GM18907 (cell line): Measurements from ENCODE around the gene LRFN2.

Experiments
- ATAC-seq: cut with Tn5 transposase; IDR thresholded peaks from one replicate; pipeline ENCODE4 v1.9.1; 2021; ENCODE audit warnings: mild to moderate bottlenecking, moderate library complexity; ENCODE audit not compliant: unreplicated experiment

Gene LRFN2

DNA sequence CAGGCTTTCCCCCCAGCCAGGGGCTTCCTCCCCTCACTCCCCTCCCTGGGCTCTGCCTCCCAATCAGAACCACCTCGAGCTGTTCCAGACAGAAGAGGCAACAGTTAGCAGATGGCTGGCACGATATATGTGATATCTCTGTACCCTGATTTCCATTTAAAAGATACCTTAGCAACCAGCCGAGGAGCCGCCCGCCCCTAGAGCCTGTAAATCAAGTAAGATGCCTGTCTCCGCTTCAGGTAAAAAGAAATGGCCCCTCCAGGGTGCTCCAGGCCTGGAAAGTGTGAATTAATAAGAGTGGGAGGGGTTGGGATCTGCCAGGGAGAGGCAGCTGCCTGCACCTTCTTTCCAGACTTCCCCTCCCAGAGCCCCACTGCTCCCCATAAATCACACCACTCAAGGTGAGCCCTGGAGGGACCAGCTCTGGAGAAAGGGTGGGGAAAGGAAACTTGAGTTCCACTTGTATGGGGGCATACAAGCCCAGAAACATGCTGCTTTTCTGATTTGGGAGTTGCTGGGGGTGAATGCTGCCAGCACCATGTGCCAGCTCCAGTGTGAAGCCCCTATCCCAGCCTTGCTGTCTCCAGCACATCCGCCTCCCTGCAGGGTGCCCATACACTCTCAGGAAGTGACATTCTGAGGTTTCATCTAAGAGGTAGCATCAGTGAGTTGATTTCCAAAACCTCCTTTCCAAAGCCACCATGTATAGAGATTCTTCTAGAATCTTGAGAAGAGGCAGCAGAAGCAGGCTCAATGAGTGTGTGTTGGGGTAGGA lies 148.0 kb downstream of the LRFN2 start:
- ATAC-seq: no peak

DNA sequence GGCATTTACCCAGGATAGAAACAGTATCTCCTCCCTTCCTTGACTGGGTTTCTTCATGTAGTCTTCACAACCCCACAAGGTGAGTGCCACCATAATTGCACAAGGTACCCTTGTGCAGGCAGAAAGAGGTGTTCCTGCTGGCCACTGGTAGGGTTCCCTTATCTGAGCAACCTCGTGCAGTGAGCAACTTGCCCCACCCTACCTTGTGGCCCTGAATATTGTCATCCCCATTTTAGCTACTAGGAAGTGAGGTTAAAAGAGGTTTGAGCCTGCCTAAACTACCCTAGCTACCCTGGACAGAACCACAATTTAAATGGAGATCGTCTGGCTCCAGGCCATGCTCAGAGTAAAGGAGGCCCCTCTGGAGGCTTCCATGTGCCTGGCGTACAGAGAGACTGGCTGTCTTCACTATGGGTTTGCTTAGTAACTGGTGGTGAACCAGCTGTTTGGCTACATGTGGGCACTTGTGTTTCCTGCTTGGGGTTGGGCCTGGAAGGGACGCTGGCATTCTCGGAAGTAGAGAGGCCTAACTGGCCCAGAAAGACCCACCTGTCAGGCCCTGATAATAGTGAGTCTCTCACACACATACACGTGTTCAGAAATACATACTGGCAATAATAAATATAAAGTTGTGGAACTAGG lies 148.8 kb downstream of the LRFN2 start:
- ATAC-seq: no peak

DNA sequence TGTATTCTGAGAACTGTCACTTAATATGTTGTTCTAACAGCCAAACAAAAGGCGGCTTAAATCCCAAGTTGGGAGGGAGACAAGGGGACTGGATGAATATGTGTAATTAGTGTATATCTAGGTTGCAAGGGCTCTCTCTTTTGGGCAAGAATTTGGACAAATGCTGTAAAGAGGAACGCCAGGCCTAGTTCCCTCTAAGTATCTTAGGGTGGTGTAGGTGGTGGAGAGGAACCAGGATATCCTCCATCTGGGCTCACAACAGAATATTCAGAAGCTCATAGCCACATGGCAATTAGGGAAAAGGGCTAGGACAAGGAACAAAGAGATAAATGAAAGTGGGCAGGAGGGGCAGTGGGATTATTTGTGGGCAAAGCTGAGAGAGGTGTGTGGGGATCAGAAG lies 149.5 kb downstream of the LRFN2 start:
- ATAC-seq: no peak

DNA sequence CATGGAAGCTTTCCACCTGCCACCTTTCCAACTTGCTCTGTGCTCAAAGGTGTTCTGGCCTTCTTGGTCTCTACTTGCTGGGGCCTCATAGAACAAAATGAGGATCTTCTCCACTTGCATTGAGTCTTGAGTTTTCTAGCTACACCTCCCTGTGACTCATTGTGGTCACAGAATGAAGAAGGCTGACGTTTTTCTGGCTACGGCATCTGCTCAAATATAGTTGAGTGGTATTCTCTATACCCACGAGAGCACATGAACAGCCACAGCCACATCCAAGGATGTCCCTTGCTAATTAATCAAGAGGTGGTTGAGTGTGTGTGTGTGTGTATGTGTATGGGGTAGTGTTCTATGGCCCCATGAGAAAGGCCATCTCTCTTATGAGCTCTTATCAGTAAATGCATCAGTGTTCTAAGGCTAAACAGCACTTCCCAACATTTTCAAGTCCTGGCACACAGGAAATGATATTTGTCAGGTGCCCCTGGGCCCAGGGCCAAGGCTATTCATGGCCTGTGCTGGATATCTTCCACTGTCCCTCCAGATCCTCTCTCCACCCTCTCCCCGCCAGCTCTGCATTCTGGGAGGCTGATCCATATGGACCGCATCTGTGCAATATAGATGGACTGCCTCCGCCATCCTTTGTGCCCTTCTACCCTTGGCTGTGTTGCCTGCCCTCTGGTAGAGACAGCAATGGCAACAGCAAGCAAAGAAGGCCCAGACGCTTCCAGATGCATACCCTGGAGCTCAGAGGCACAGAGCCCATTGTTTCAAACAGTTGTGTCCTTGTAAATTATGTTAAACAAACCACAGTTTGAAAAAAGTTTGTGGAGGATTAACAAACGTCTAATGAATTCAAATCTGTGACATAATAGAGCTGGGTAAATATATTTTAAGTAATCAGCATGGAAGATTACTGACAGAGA lies 150.2 kb downstream of the LRFN2 start:
- ATAC-seq: no peak

DNA sequence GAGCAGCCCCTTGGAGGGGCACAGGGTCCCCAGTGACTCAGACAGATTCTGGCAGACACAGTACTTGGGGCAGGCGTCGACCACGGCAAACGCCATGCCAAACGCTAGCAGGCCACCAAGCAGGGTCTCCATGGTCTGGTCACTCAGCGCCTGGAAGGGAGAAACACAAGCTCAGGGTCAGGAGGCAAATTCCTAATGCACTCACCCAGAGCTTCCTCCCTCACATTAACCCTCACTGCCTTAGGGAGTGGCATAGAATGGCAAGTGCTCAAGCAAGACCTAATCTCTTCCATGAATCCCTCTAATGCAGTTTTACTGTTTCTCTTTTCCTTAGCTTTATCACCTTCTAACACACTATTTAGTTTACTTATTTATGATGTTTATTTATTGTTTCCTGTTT lies 154.2 kb downstream of the LRFN2 start:
- ATAC-seq: no peak

DNA sequence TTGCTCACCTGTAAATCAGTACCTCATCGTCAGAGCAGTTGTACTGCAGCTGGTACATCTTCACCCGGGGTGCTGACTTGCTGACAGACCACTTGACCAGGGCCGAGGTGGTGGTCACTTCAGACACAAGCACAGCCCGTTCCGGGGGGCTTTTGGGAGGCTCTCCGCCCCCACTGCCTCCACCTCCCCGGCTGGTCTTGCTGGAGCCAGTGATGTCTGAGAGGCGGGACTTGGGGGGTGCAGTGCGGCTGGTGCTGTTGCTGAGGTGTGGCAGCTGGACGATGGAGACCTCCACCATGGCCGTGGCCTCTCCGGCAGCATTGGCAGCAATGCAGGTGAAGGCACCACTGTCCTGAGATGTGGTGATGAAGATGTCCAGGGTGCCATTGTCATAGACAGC lies 155.5 kb downstream of the LRFN2 start:
- ATAC-seq: no peak

DNA sequence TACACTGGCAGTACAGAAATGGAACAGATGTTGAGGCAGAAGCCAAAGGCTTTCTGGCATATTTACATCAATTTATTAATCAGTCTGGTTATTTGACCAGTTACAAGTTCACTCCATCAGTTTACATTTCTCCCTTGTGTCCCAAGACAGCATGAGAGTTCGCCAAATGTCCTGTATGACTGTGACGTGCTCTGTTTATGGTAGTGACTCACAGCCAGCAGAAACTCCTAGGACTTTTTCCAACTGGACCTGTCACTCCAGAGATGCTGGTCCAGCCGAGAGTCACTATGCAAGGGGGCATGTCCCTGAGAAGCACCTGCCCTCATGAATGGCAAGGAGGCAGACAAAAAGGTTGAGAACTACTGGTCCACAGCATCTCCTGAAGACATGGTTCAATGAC lies 160.0 kb downstream of the LRFN2 start:
- no peak for ATAC-seq

DNA sequence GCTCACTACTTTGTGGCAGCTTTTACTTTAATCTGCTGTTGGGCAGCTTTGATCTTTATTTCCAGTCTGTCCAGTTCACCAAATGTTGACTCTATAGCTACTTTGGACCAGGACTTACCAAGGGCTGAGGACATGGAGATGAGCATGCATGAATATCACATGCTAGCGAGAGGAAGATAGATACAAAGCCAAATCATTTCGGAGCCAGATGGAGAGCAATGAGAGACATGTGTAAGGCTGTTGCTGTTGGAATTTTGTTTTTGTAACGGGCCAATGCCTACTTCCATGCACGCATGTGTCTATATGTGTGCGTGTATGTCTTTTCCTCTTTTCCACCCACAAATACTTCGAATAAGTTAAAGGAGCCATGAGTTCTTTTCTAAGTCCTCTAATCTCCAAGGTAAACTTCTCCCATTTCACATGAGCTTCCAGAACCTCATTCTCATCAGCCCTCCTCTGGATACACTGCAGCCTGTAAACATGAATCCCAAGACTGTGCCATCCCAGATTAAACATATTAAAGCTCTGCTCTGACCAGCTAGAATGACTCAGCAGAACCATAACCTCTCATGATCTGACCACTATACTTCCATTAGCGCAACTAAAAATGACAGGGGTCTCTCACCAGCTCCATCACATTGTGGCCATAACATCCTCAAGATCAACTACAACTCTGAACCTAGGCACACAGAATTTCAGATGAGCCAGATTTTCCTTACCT lies 160.7 kb downstream of the LRFN2 start:
- no peak for ATAC-seq

DNA sequence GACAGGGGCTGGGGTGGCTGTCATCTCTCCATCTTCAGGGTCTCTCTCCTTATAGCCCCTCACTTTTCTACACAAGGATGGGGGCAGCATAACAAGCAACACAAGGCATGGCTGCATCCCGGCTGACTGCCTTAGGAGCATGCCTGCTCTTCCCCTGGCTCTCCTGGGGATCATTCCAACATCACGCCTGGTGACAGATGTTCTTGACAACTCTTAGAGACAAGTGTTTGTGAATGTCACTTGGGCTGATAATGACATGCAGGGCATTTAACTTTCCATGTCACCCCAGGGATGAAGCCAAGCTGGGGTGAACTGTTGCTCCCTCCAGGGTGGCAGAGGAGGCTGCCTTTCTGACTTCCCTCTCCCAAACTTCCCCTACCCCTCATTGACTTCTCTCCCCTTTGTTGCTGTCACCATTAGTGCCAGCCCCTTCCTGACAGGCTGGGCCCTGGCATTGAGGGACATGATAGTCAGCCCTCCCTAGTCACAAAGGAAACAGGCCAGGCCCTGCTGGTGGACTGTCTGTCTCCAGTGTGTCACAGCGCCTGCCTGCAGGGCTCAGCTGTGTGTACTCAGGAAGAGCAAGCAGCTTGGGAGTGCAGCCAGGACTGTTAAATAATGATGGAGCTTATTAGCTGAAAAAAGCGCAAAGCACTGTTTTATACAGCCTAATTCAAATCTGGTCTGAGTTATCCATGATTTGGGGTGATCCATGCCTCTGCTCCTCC lies 161.8 kb downstream of the LRFN2 start:
- no peak for ATAC-seq

DNA sequence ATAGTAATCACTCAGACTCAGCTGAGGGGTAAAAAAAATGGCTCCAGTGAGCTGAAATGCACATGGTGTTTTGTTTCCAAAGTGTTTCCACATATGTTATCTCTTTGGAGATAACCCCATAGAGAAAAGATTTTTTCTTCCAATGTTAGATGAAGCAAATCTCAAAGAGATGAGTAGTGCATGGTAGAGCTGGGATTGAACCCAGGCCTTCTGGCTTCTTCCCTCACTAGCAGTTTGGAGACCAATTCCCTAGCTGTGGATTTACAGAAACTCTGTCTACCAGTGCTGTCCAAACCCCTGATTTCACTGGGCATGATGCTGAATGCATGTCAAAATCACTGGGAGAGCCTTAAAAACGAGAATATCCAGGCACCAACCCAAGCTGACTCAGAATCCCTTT lies 165.1 kb downstream of the LRFN2 start:
- ATAC-seq: no peak

DNA sequence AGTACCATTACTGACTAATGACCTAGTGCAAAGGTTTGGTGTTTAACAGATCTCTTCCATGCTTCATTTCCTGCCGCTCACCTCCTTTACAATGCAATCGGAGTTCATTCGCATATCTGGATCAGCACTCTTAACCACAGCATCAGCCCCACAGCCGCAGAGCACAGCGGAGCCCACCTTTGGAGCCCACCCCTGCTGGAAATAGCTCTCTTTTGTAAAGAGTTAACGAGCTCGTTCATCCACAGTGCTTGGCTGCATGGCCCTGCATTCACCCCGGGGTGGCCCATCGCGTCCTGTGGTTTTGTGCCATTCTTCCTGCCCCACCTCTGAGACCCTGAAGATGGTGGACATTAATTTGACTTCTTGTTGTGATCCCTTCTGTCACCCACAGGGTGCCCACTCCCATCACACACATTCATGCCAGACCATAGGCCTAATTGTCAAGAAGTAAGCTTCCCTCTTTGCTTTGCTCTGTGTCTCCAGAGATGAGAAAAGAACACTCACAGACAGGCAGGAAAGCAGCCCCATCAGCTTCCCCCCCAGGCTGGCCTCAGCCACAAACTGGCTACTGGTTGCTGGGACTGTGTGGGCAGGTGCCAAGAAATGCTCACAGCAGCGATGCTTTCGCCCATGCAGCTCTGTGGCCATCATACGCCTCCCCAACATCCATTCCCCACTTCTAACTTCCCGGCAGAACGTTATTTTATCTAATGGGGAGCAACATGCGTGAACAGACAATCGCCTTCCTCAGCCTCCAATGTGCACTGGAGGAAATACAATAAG lies 167.0 kb downstream of the LRFN2 start:
- ATAC-seq: no peak

DNA sequence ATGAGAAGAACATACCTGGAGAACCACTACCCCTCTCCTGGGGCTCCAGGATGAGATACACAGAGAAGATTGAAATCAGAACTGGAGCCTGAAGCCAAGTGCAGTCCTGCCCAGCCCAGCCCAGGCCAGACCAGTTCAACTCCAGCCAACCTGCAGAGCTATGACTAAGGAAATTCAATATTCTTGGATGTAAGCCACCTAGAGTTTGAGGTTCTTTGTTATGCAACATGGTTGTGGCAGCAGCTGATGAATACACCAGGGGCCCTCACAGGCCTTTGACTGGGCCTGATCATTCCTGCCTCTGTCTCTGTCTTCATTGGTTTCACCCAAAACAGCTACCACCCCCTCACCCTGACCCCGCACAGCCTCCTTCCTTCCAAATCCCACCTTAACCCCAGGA lies 167.8 kb downstream of the LRFN2 start:
- no peak for ATAC-seq

DNA sequence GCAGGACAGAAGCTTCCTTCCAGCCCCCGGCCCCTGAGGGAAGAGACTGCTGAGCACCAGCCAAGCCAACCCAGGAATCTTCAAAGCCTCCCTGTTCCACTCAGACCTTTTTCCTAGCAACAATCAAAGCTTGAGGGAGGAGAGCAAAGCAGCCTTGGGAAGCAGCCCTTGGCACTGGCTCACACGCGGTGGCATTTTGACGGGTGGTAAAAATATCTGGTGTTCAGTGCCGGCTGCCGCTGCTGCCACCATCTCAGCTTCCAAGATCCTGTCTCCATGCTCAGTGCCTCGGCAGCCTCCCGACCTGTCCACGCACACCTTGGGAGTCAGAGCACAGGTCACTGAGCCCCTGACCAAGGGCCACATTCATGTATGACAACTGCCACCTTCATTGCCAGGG lies 170.1 kb downstream of the LRFN2 start:
- ATAC-seq: no peak

DNA sequence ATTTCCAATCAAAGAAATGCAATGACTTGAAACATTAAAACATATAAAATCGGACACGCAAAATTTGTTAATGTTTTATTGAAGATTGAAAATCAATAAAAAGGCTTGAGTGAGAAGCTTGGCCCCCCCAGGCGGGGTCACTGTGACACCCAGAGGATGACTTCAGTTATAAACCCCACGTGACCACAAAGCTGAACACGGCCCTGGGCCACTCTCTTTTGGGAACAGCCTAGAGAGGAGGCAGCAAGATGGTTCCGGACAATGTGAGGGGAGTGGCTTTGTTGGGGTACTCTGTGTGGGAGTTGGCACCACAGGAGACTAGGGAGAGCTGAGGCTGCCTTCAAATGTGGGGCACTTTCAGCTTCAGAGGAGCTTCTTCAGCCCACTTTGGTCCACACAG lies 172.5 kb downstream of the LRFN2 start:
- no peak for ATAC-seq

DNA sequence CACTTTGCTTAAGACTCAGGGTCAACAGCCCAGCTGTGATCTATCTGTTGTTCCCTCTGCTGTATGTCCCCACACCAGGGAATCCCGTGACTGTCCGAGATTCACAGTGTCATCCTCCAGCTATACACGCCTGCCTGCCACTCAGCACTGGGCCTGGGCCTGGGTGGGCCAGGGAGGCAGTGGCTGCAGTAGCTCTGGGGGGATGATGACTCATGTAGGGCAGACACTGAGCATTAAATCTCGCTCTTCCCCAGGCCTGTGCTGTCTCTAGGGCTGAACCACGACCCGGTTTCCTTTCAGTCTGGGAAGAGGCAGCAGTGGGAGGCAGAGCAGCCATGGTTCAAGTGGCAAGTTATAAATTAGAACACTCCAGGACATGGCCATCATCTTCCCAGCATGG lies 173.9 kb downstream of the LRFN2 start:
- ATAC-seq: no peak

DNA sequence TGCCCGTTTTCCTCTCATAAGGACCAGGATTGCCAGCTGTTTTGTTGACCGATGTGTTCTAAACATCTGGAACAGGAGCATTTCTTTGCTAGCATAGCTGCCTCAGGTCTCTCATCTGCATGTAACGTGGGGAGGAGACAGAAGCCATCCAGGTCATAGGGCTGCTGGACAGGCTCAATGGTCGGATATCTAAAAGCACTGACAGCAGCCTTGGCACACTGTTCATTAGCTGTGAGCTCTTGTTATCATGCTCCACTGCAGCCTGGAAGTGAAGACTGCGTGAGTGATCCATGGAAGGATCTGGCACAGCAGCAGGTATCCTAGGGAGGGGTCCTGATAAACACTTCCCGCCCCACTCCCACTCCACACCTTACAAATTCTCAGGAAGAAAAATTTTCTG lies 175.3 kb downstream of the LRFN2 start:
- no peak for ATAC-seq

DNA sequence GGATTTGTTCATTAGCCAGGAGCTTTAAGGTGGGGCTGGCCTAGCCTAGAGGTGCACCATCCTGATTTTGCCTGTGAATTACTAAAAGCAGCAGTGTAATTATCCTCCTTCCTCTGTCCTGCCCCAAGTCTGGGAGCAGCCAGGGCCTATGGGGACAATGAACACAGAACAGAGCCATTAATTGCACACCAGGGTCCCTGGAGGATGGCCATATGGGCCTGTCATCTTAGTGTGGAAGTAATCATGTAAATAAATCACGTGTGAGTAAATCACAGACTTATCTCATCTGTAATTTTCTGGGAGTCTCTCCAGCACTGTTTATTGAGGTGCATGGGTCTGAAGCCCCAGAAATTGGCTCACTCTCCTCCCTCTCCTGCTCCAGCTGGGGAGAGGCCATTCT lies 176.3 kb downstream of the LRFN2 start:
- ATAC-seq: no peak

DNA sequence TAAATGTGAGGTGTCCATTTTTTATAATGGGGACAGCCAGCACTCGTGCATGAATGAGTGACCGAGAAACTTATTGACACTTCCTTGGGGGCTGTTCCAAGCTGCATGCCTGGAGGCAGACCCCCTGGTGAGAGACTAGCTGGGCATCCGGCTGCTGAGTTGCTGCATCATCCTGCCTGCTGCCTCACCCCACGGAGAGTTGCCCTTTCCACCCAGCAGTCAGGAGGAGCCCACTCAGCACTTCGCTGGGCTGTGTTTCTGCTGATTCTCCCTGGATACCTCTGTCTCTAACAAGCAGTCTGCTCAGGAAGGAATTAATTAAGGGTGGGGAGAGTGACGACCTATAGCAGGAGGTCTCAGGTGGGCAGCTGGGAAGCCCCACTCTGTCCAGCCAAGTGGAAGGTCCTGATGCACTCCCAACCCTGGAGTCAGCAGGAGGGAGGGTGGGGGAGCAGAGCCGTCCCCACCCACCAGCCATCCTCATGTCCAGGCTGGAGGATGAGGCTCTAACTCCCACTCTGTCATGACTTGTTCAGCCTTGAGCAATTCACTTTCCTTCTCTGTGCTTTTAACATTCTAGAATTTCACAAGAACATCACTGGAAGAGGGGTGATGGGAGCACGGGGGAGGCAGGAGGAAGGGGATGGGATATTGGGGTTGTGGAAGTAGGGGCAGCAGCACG lies 177.3 kb downstream of the LRFN2 start:
- no peak for ATAC-seq
